Measurements from ENCODE around the gene EXOC3. TPM values are rescaled to one million over a fixed set of nuclear protein-coding genes. Genes with fewer than 3 reads are reported as not detected.

Gene EXOC3
- total and polyA plus RNA-seq, 2 of the 8 experiments (the other 6 are each of a cell fraction or from before 2014, with no cell fraction given), result 14.4 to 30.0 TPM

DNA sequence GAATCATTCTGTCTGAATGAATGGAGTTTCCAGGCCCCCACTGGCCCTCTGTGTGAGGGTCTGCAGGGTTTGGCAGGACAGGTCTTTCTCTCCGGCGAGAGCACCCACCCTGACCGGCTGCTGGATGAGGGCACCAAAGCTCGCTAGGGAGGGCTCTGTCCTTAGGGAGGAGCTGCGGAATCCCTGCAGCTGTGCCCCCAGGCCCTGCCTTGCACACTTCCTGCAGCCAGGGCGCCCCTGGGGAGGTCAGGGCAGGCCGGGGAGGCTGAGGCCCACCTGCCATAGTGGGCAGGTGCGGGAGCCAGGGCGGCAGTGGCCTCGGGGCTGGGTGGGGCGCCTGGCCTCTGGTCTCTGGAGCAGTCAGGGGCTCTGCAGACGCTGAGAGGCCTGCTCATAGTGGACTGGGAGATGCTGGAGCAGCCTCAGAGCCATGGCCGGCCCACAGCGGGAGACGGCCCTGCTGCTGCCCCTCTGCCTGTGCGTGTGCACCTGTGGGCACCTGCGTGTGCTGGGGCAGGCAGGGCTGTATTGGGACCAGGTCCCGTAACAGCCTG is 36.1 kb downstream of the EXOC3 start (continued):
- TF ChIP-seq, protein P1, sequence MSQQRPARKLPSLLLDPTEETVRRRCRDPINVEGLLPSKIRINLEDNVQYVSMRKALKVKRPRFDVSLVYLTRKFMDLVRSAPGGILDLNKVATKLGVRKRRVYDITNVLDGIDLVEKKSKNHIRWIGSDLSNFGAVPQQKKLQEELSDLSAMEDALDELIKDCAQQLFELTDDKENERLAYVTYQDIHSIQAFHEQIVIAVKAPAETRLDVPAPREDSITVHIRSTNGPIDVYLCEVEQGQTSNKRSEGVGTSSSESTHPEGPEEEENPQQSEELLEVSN (IDR thresholded peaks at IDR 0.05), result no peak
- TF ChIP-seq TBP (IDR thresholded peaks at IDR 0.05; ENCODE audit: low read depth, low read length) (no peak), SP2 (IDR thresholded peaks at IDR 0.05; ENCODE audit: low read length) (no peak), SIX5 (IDR thresholded peaks at IDR 0.05; ENCODE audit: low read depth, low read length) (no peak)
- TF ChIP-seq, protein P2, sequence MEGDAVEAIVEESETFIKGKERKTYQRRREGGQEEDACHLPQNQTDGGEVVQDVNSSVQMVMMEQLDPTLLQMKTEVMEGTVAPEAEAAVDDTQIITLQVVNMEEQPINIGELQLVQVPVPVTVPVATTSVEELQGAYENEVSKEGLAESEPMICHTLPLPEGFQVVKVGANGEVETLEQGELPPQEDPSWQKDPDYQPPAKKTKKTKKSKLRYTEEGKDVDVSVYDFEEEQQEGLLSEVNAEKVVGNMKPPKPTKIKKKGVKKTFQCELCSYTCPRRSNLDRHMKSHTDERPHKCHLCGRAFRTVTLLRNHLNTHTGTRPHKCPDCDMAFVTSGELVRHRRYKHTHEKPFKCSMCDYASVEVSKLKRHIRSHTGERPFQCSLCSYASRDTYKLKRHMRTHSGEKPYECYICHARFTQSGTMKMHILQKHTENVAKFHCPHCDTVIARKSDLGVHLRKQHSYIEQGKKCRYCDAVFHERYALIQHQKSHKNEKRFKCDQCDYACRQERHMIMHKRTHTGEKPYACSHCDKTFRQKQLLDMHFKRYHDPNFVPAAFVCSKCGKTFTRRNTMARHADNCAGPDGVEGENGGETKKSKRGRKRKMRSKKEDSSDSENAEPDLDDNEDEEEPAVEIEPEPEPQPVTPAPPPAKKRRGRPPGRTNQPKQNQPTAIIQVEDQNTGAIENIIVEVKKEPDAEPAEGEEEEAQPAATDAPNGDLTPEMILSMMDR (IDR thresholded peaks at IDR 0.05; ENCODE audit: control extremely low read depth in 1 of 3, insufficient read depth in 1 of 3, low read depth in 1 of 3, low read length in 3 of 3), result no peak
- TF ChIP-seq, protein P3, sequence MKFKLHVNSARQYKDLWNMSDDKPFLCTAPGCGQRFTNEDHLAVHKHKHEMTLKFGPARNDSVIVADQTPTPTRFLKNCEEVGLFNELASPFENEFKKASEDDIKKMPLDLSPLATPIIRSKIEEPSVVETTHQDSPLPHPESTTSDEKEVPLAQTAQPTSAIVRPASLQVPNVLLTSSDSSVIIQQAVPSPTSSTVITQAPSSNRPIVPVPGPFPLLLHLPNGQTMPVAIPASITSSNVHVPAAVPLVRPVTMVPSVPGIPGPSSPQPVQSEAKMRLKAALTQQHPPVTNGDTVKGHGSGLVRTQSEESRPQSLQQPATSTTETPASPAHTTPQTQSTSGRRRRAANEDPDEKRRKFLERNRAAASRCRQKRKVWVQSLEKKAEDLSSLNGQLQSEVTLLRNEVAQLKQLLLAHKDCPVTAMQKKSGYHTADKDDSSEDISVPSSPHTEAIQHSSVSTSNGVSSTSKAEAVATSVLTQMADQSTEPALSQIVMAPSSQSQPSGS (IDR thresholded peaks at IDR 0.05; ENCODE audit: low read length), result no peak
